ENCODE results near the gene DYRK3.

Gene DYRK3

GRCh38 chr1:206662396-206663092 is 27.2 kb downstream of the DYRK3 start:
- no peak for DNase-seq

- no peak for DNase-seq
Measured at GRCh38 chr1:206663362-206663761, 28.0 kb downstream of the DYRK3 start.

- peak; percentile 73 for DNase-seq
Measured at GRCh38 chr1:206663832-206664652, 28.7 kb downstream of the DYRK3 start.

- no peak for DNase-seq
Measured at GRCh38 chr1:206664740-206665139, 29.4 kb downstream of the DYRK3 start.

DNA sequence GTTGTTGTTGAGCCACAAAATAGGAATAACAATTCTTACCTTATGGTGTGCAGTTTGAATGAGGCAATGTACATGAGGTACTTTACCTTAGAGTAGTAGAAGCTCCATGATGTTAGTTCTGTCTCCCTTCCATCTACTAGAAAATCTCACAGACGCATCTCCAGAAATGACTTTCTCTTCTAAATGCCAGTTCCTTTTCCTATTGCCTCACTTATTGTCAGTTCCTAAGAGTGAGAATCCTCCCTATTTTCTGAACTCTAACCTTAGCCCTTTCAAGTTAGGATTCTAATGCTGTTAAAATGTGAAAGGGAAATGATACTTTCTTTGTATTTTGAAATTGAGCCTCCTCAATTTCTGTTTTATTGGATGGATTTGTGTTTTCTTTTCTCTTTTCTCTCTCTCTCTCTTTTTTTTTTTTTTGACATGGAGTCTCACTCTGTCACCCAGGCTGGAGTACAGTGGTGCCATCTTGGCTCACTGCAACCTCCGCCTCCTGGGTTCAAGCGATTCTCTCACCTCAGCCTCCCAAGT is 30.8 kb downstream of the DYRK3 start:
- DNase-seq, result no peak

DNA sequence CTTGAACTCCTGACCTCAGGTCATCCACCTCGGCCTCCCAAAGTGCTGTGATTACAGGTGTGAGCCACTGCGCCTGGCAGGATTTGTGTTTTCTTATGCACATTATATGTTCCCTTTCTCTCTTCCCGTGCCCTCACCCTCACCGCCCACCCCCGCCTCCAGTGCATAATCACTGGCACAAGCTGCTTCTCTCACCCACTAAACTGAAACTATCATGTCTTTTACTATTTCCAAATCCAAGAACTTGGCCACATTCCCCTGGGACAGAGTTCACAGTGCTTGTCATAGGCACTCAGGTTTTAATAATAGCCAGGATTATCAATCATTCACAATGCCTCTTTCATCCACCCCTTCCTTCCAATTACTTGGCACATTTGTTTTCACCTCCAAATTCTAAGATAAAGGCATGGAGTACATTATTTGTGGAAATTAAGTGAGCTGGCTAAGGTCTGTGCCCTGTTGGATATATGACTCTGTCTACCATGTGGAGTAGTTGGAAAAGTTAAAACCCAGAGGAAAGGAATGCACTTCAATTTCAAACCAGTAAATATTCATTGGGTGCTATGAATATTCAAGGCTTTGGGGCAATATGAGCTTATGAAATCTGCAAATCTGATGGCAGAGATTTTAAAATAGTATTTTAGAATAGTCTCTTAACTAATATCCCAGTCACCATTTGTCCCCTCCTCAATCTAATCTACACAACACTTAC is 31.8 kb downstream of the DYRK3 start:
- DNase-seq, result no peak

GRCh38 chr1:206668351-206668750 is 33.0 kb downstream of the DYRK3 start:
- no peak for DNase-seq

DNA sequence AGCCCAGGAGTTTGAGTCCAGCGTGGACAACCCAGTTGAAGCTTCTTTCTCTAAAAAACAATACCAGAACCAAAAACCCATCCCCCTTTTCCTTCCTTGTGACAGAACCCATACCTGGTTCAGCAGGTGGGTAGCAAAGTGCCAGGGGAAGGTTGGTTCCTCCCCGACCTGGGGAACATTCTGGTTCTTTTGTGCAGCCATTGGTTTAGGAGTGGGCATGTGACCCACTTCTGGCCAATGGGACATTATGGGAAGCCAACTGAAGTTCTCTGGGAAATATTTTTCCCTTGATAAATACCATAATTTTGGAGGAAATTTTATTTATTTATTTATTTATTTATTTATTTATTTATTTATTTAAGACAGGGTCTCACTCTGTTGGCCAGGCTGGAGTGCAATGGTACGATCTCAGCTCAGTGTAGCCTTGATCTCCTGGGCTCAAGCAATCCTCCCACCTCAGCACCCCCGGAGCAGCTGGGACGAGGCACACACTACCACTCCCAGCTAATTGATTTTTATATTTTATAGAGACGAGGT is 33.6 kb downstream of the DYRK3 start:
- DNase-seq, result no peak

- DNase-seq, result no peak
Measured at GRCh38 chr1:206672011-206672688, 36.8 kb downstream of the DYRK3 start.

- DNase-seq, result no peak
Measured at GRCh38 chr1:206672844-206673758, 37.8 kb downstream of the DYRK3 start.

GRCh38 chr1:206674236-206674635 is 38.9 kb downstream of the DYRK3 start:
- DNase-seq, result no peak

- no peak for DNase-seq
Measured at GRCh38 chr1:206674745-206675175, 39.4 kb downstream of the DYRK3 start.

GRCh38 chr1:206676499-206676898 is 41.2 kb downstream of the DYRK3 start:
- no peak for DNase-seq

DNA sequence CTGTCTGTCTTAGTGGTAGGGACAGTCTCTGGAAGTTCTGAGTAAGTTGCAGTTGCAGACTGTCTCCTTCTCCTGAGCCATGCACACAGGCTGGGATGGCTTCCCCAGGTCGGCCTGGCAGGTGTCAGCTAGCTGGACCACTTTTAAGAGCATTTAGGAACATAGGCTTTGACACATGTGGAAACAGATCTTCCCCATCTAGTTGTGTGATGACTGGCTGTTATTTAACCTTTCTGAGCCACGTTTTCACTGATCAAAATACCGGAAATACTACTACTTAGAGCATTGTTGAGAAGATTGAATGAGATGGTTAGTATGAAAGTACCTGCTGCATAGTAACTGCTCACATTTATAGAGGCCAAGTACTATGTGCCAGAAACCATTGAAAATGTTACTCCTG is 43.2 kb downstream of the DYRK3 start:
- DNase-seq, result no peak

DNA sequence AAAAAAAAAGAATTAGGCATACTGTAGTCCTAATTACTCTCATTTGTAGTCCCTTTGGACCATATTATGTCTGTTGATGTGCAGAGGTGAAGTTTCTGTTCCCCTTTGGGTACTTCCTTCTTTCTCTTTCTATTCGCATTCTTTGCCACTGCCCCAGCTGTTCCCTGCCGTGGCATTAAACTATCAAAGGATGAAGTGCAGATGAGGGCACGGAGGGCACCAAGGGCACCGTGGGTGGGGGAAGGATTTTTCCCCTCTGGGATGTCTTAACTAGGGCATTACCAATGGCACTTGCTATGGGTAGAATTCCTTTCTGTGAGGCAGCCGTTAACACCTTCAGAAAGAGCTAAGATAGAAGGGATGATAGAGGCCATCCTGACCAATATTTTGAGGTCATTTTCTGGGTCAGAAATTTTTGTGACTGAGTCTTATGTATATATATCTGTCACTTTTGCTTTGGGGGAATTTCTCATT is 44.4 kb downstream of the DYRK3 start:
- DNase-seq, result no peak

DNA sequence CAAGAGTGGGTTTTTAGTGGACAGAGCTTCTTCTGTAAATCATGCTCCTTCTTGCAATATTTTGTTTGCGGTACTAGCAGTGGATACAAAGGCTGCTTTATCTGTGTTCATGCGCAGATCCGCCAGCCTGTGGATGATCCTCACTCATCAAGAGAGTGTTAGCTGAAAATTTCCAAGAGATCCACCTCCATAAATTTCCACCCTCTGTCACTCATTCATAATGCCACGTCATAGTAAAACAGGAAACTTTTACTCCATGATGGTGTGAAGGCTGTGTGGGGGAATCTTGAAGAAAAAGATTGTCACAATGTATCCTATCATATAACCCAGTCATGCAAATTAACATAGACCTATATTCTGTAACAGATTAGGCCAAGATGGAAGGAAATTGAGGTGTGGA is 44.9 kb downstream of the DYRK3 start:
- DNase-seq, result no peak

DNA sequence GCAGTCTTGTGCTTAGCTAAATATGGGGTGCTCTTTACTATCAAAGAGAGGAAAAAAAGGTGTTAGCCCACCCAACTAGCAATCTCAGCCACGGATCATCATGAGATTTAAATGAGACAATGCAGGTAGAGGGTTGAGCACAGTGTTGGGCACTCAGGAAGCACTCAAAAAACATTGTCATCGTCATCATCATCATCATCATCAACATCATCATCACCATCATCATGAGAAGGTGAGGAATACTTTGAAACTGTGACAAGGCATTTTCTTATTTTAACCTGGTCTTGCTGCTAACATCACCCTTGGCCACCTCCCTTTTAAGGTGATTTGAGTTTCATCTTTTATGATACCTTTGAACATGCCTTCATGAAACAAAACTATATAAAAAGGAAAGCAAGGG is 46.0 kb downstream of the DYRK3 start:
- no peak for DNase-seq

DNA sequence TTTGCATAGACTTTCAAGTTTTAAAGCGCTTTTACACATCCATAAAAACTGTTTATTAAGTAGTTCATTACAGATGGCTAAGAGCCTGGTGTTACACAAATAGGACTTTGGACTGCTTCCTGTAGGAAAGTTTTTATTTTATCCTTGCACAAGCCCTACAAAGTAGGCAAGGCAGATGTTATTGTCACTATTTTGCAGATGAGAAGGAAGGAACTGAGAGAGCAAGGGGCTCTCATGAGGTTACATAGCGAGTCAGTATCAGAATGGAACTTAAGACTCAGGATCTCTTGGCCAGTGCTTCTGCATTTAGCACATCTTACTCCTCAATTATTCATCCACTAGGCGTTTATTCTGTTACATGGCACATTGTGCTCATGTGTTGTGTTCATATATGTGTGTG is 46.8 kb downstream of the DYRK3 start:
- DNase-seq, result no peak

GRCh38 chr1:206683313-206683712 is 48.0 kb downstream of the DYRK3 start:
- DNase-seq, result no peak

DNA sequence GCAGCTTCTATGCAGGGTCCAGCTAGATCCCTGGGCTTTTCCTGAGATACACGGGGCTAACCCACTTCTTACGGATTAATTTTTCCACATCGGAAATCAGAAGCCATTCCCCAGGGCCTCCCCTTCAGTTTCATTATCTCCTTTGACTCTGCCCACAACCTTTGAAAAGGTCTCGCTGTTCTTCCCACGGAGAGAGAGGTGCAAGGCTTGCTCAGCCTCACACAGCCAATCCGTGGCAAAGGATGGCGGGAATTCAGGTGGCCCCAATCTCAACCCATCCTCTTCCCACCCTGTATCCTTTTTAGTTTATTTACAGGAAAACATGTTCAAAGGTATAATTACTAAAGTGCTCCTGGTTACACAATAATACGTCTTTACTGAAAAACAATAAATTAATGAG is 48.7 kb downstream of the DYRK3 start:
- DNase-seq, result no peak
